Hepatocyte (in vitro differentiated cells): ENCODE measurements around the gene PTBP3. TPM values are rescaled to one million over a fixed set of nuclear protein-coding genes. Genes with fewer than 3 reads are reported as not detected.

Experiments
- DNase-seq: peaks from one replicate; pipeline ENCODE4 v3.0.0-alpha.2; 2016; ENCODE audit warnings: low spot score
- H2AFZ ChIP-seq: fragments of 200-600 bp; sonication (generic); 2 replicates; pipeline ENCODE4 v1.6.0; 2016; ENCODE audit warnings: antibody characterized with exemption, mild to moderate bottlenecking
- H3K27ac ChIP-seq: fragments of 200-600 bp; sonication (generic); 2 replicates; pipeline ENCODE4 v1.5.1; 2016; ENCODE audit warnings: mild to moderate bottlenecking
- H3K27me3 ChIP-seq: fragments of 200-600 bp; sonication (generic); 2 replicates; pipeline ENCODE4 v1.6.1; 2016
- H3K36me3 ChIP-seq: fragments of 200-600 bp; sonication (generic); replicated peaks from 2 replicates; pipeline ENCODE4 v1.5.1; 2016; ENCODE audit warnings: low read depth; ENCODE audit not compliant: insufficient read depth
- H3K4me1 ChIP-seq: fragments of 200-600 bp; sonication (generic); 2 replicates; pipeline ENCODE4 v1.5.1; 2016; ENCODE audit warnings: mild to moderate bottlenecking, moderate library complexity; ENCODE audit not compliant: insufficient read depth
- H3K4me2 ChIP-seq: fragments of 200-600 bp; sonication (generic); 2 replicates; pipeline ENCODE4 v1.6.0; 2016
- H3K4me3 ChIP-seq: fragments of 200-600 bp; sonication (generic); 2 replicates; pipeline ENCODE4 v1.5.1; 2016; ENCODE audit warnings: mild to moderate bottlenecking
- H3K79me2 ChIP-seq: fragments of 200-600 bp; sonication (generic); 2 replicates; pipeline ENCODE4 v1.6.0; 2017; ENCODE audit warnings: mild to moderate bottlenecking
- H3K9me2 ChIP-seq: fragments of 200-600 bp; sonication (generic); replicated peaks from 2 replicates; pipeline ENCODE4 v1.6.0; 2017; ENCODE audit warnings: mild to moderate bottlenecking; ENCODE audit not compliant: insufficient read depth
- H3K9me3 ChIP-seq: fragments of 200-600 bp; sonication (generic); 2 replicates; pipeline ENCODE4 v1.5.1; 2016; ENCODE audit warnings: low read depth, mild to moderate bottlenecking
- H4K20me1 ChIP-seq: fragments of 200-600 bp; sonication (generic); 2 replicates; pipeline ENCODE4 v1.6.0; 2016; ENCODE audit warnings: mild to moderate bottlenecking; ENCODE audit not compliant: insufficient read depth, poor library complexity, severe bottlenecking
- CTCF ChIP-seq: fragments of 200-600 bp; sonication (generic); IDR thresholded peaks from 2 replicates; pipeline ENCODE4 v1.5.1; 2016; ENCODE audit warnings: antibody characterized with exemption, mild to moderate bottlenecking; ENCODE audit not compliant: poor library complexity
- EZH2 ChIP-seq: fragments of 200-600 bp; sonication (generic); IDR thresholded peaks from 2 replicates; pipeline ENCODE4 v1.6.1; 2016; ENCODE audit warnings: antibody characterized with exemption, mild to moderate bottlenecking, borderline replicate concordance
- EZH2phosphoT487 ChIP-seq: fragments of 200-600 bp; sonication (generic); IDR thresholded peaks from one replicate; pipeline ENCODE4 v1.6.1; 2018; ENCODE audit warnings: antibody characterized with exemption, mild to moderate bottlenecking, low read depth, moderate library complexity; ENCODE audit not compliant: unreplicated experiment, severe bottlenecking
- WGBS: methylation state at CpG from one replicate; pipeline ENCODE4 v1.1.6; 2016; ENCODE audit warnings: low lambda C conversion rate; ENCODE audit errors: missing lambda C conversion rate; 5-methylcytosine and 5-hydroxymethylcytosine counted together
- polyA plus RNA-seq: library from polyadenylated mRNA; unstranded; fragments of >200 nt; fragmentation: Nextera tagmentation; extraction: Ambion mirVana; gene quantifications from 2 replicates; pipeline ENCODE4 v1.2.1, GENCODE V29; 2016
- total RNA-seq: library from RNA; depleted of rRNA; stranded (reverse); fragments of >200 nt; gene quantifications from 2 replicates; pipeline ENCODE4 v1.2.3, GENCODE V29; 2014

The PTBP3 gene
- total and polyA plus RNA-seq, 2 experiments from 2014 or later: 13.7 to 57.7 TPM

GRCh38 chr9:112186695-112187094 lies 146.7 kb downstream of the PTBP3 start:
- no peak overlapping the region for H3K4me3 ChIP-seq
- no peak overlapping the region for H2AFZ ChIP-seq
- DNase-seq: no peak
- TF ChIP-seq EZH2phosphoT487: no peak
- TF ChIP-seq EZH2: no peak
- TF ChIP-seq CTCF: no peak
- H3K9me3 ChIP-seq: no peaks in the 10 kb centered on the region
- WGBS: 100% methylated on average over 4 of the region's 4 CpGs
- no peaks in the 10 kb centered on the region for H3K79me2 ChIP-seq
- H3K9me2 ChIP-seq: no peaks in the 10 kb centered on the region
- no peak overlapping the region for H3K4me2 ChIP-seq
- H3K36me3 ChIP-seq: no peaks in the 10 kb centered on the region
- peaks cover 4% of the 10 kb centered on the region for H3K4me1 ChIP-seq
- no peak overlapping the region for H3K27ac ChIP-seq
- H3K27me3 ChIP-seq: no peaks in the 10 kb centered on the region
- H4K20me1 ChIP-seq: no peaks in the 10 kb centered on the region

GRCh38 chr9:112184946-112185345 lies 148.5 kb downstream of the PTBP3 start:
- H3K4me2 ChIP-seq: no peak overlapping the region
- H3K79me2 ChIP-seq: no peaks in the 10 kb centered on the region
- H4K20me1 ChIP-seq: no peaks in the 10 kb centered on the region
- H3K4me3 ChIP-seq: no peak overlapping the region
- no peak overlapping the region for H2AFZ ChIP-seq
- no peaks in the 10 kb centered on the region for H3K9me2 ChIP-seq
- no peaks in the 10 kb centered on the region for H3K27me3 ChIP-seq
- DNase-seq: no peak
- no peaks in the 10 kb centered on the region for H3K9me3 ChIP-seq
- WGBS: 93% methylated on average over 2 of the region's 2 CpGs
- TF ChIP-seq EZH2phosphoT487: no peak
- TF ChIP-seq CTCF: no peak
- TF ChIP-seq EZH2: no peak
- no peak overlapping the region for H3K27ac ChIP-seq
- H3K36me3 ChIP-seq: no peaks in the 10 kb centered on the region
- peaks cover 4% of the 10 kb centered on the region for H3K4me1 ChIP-seq

- DNase-seq: no peak
- Histone ChIP-seq H3K9me2 (no peaks in the 10 kb centered on the region), H2AFZ (no peak overlapping the region), H3K4me3 (no peak overlapping the region), H3K4me2 (no peak overlapping the region), H3K4me1 (peaks cover 4% of the 10 kb centered on the region), H3K27ac (no peak overlapping the region), H3K27me3 (no peaks in the 10 kb centered on the region), H3K36me3 (no peaks in the 10 kb centered on the region), H4K20me1 (no peaks in the 10 kb centered on the region), H3K9me3 (no peaks in the 10 kb centered on the region), H3K79me2 (no peaks in the 10 kb centered on the region)
- 67% methylated on average over 3 of the region's 3 CpGs for WGBS
- TF ChIP-seq CTCF (no peak), EZH2phosphoT487 (no peak), EZH2 (no peak)
Observed at GRCh38 chr9:112184221-112184620, 149.2 kb downstream of the PTBP3 start.
